Measurements from ENCODE around the gene KIAA0232. TPM values are rescaled to one million over a fixed set of nuclear protein-coding genes. Genes with fewer than 3 reads are reported as not detected.

The KIAA0232 gene
- polyA plus RNA-seq, 1 donor from 2014 or later = 57.6 TPM

DNA sequence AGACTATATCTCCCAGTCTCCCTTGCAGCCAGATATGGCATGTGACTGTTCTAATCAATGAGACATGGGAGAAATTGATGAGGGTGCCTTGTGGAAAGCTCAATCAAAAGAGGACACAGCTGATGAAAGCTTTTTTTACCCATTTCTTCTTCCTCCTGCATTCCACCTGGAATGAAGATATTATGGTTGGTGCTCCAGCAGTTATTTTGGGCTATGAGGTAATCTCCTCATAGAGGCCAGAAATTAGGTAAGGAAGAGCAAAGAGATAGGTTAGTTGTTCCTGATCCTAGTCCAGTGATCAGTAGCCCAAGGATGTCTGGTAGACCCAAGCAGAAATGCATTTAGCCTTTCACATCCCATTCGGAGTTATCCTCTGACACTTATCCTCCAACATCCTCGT lies 16.8 kb upstream of the KIAA0232 start (continued):
- no peak for TF ChIP-seq EP300 (conservative IDR thresholded peaks at IDR 0.05; ENCODE audit: poor library complexity, severe bottlenecking)
- TF ChIP-seq TAF1 (IDR thresholded peaks at IDR 0.05; ENCODE audit: low read depth) = no peak

DNA sequence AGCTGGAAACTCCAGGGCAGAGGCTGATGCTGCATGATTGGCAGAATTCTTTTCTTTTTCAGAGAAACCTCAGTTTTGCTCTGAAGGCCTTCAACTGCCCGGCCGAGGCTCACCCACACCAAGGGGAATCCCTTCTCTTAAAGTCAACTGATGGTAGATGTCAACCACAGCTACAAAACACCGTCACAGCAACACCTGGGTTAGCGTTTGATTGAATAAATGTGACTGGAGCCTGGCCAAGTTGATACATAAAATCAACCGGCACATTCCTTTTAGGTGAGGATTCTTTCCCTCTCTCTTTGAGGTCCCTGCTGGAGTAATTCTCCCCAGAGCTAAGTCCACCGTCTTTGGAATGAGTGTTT lies 15.2 kb upstream of the KIAA0232 start:
- no peak overlapping the region for H3K27ac ChIP-seq (ENCODE audit: low read length)
- H4K20me1 ChIP-seq (ENCODE audit: insufficient read depth) = no peaks in the 10 kb centered on the region
- H3K9me3 ChIP-seq (ENCODE audit: low read length) = no peaks in the 10 kb centered on the region
- no peak overlapping the region for H3K4me2 ChIP-seq (ENCODE audit: low read length)
- TF ChIP-seq SMC3 (conservative IDR thresholded peaks at IDR 0.05; ENCODE audit: poor library complexity) (no peak), EP300 (conservative IDR thresholded peaks at IDR 0.05; ENCODE audit: poor library complexity, severe bottlenecking) (no peak), MXI1 (conservative IDR thresholded peaks at IDR 0.05; ENCODE audit: poor library complexity, severe bottlenecking) (no peak), EZH2 (IDR thresholded peaks at IDR 0.05; ENCODE audit: borderline replicate concordance, insufficient read depth, low read length, poor library complexity, severe bottlenecking) (no peak), TAF1 (IDR thresholded peaks at IDR 0.05; ENCODE audit: low read depth) (no peak)
- TF ChIP-seq, protein P1, sequence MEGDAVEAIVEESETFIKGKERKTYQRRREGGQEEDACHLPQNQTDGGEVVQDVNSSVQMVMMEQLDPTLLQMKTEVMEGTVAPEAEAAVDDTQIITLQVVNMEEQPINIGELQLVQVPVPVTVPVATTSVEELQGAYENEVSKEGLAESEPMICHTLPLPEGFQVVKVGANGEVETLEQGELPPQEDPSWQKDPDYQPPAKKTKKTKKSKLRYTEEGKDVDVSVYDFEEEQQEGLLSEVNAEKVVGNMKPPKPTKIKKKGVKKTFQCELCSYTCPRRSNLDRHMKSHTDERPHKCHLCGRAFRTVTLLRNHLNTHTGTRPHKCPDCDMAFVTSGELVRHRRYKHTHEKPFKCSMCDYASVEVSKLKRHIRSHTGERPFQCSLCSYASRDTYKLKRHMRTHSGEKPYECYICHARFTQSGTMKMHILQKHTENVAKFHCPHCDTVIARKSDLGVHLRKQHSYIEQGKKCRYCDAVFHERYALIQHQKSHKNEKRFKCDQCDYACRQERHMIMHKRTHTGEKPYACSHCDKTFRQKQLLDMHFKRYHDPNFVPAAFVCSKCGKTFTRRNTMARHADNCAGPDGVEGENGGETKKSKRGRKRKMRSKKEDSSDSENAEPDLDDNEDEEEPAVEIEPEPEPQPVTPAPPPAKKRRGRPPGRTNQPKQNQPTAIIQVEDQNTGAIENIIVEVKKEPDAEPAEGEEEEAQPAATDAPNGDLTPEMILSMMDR (IDR thresholded peaks at IDR 0.05; ENCODE audit: poor library complexity, severe bottlenecking) = no peak
- TF ChIP-seq, protein P2, sequence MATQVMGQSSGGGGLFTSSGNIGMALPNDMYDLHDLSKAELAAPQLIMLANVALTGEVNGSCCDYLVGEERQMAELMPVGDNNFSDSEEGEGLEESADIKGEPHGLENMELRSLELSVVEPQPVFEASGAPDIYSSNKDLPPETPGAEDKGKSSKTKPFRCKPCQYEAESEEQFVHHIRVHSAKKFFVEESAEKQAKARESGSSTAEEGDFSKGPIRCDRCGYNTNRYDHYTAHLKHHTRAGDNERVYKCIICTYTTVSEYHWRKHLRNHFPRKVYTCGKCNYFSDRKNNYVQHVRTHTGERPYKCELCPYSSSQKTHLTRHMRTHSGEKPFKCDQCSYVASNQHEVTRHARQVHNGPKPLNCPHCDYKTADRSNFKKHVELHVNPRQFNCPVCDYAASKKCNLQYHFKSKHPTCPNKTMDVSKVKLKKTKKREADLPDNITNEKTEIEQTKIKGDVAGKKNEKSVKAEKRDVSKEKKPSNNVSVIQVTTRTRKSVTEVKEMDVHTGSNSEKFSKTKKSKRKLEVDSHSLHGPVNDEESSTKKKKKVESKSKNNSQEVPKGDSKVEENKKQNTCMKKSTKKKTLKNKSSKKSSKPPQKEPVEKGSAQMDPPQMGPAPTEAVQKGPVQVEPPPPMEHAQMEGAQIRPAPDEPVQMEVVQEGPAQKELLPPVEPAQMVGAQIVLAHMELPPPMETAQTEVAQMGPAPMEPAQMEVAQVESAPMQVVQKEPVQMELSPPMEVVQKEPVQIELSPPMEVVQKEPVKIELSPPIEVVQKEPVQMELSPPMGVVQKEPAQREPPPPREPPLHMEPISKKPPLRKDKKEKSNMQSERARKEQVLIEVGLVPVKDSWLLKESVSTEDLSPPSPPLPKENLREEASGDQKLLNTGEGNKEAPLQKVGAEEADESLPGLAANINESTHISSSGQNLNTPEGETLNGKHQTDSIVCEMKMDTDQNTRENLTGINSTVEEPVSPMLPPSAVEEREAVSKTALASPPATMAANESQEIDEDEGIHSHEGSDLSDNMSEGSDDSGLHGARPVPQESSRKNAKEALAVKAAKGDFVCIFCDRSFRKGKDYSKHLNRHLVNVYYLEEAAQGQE (IDR thresholded peaks at IDR 0.05; ENCODE audit: borderline replicate concordance) = no peak
- H3K79me2 ChIP-seq (replicated peaks; ENCODE audit: insufficient read depth, low read length) = no peaks in the 10 kb centered on the region
- no peak overlapping the region for H3K9ac ChIP-seq (ENCODE audit: low read length)
- no peaks in the 10 kb centered on the region for H3K27me3 ChIP-seq (ENCODE audit: insufficient read depth, low read depth, low read length)
- no peaks in the 10 kb centered on the region for H3F3A ChIP-seq (ENCODE audit: insufficient read depth, low read length, poor library complexity, severe bottlenecking)
- H2AFZ ChIP-seq (ENCODE audit: low read depth, low read length) = no peak overlapping the region
- H3K9me2 ChIP-seq (ENCODE audit: insufficient read depth, low read length) = no peaks in the 10 kb centered on the region
- H3K4me3 ChIP-seq (ENCODE audit: low read length) = no peak overlapping the region
- H3K36me3 ChIP-seq (ENCODE audit: insufficient read depth, low read length) = no peaks in the 10 kb centered on the region

GRCh38 chr4:6767748-6768538 lies 14.6 kb upstream of the KIAA0232 start:
- Histone ChIP-seq H3K79me2 (replicated peaks; ENCODE audit: insufficient read depth, low read length) (no peaks in the 10 kb centered on the region), H3K9me3 (ENCODE audit: low read length) (no peaks in the 10 kb centered on the region), H3K4me2 (ENCODE audit: low read length) (no peak overlapping the region), H3K4me3 (ENCODE audit: low read length) (no peak overlapping the region), H4K20me1 (ENCODE audit: insufficient read depth) (no peaks in the 10 kb centered on the region), H3K27ac (ENCODE audit: low read length) (no peak overlapping the region), H2AFZ (ENCODE audit: low read depth, low read length) (no peak overlapping the region), H3K27me3 (ENCODE audit: insufficient read depth, low read depth, low read length) (no peaks in the 10 kb centered on the region), H3F3A (ENCODE audit: insufficient read depth, low read length, poor library complexity, severe bottlenecking) (no peaks in the 10 kb centered on the region), H3K36me3 (ENCODE audit: insufficient read depth, low read length) (no peaks in the 10 kb centered on the region), H3K9me2 (ENCODE audit: insufficient read depth, low read length) (no peaks in the 10 kb centered on the region), H3K9ac (ENCODE audit: low read length) (no peak overlapping the region)
- TF ChIP-seq, protein P2 (IDR thresholded peaks at IDR 0.05; ENCODE audit: borderline replicate concordance) = no peak
- no peak for TF ChIP-seq EP300 (conservative IDR thresholded peaks at IDR 0.05; ENCODE audit: poor library complexity, severe bottlenecking)
- no peak for TF ChIP-seq MXI1 (conservative IDR thresholded peaks at IDR 0.05; ENCODE audit: poor library complexity, severe bottlenecking)
- TF ChIP-seq RAD21 (conservative IDR thresholded peaks at IDR 0.05) = no peak
- TF ChIP-seq TAF1 (IDR thresholded peaks at IDR 0.05; ENCODE audit: low read depth) = no peak
- no peak for TF ChIP-seq POLR2AphosphoS5 (IDR thresholded peaks at IDR 0.05)
- TF ChIP-seq SMC3 (conservative IDR thresholded peaks at IDR 0.05; ENCODE audit: poor library complexity) = no peak
- TF ChIP-seq, protein P1 (IDR thresholded peaks at IDR 0.05; ENCODE audit: poor library complexity, severe bottlenecking) = no peak
- no peak for TF ChIP-seq EZH2 (IDR thresholded peaks at IDR 0.05; ENCODE audit: borderline replicate concordance, insufficient read depth, low read length, poor library complexity, severe bottlenecking)

Measured in neural cell (in vitro differentiated cells).